Esophagus squamous epithelium (tissue), 5 donors: ENCODE data around the gene GAS2L1. TPM values are rescaled to one million over a fixed set of nuclear protein-coding genes. Genes with fewer than 3 reads are reported as not detected.
A peak's percentile ranks its signal among the peaks of the same experiment; 100 is the strongest.

Experiments used
- DNase-seq: peaks from one replicate; lab custom pipeline; 2025; lab: John Stamatoyannopoulos, UW
- H3K27ac ChIP-seq, 4 donors: fragments of 200-600 bp; sonication (generic); one replicate each; pipeline ENCODE4 v1.5.1; 2016 to 2019; ENCODE audit warnings: mild to moderate bottlenecking in 1 of 4
- H3K27me3 ChIP-seq, 4 donors: fragments of 200-600 bp; sonication (generic); 1 replicate in 3 of 4; 2 replicates in 1 of 4; pipeline versions ENCODE4 v1.5.1 to v1.6.0; 2017 to 2021; ENCODE audit warnings: antibody characterized with exemption in 1 of 4
- H3K36me3 ChIP-seq, 3 donors: fragments of 200-600 bp; sonication (generic); one replicate each; pipeline ENCODE4 v1.5.1; 2016 to 2019
- H3K4me1 ChIP-seq, 3 donors: fragments of 200-600 bp; sonication (generic); one replicate each; pipeline ENCODE4 v1.5.1; 2017 to 2019
- H3K4me3 ChIP-seq, 4 donors: fragments of 200-600 bp; sonication (generic); 1 replicate in 3 of 4; 2 replicates in 1 of 4; pipeline ENCODE4 v1.5.1; 2016 to 2019; ENCODE audit warnings: mild to moderate bottlenecking in 2 of 4, moderate library complexity in 1 of 4
- H3K9me3 ChIP-seq, 3 donors: fragments of 200-600 bp; sonication (generic); one replicate each; pipeline ENCODE4 v1.5.1; 2016 to 2019
- CTCF ChIP-seq, 6 experiments: fragments of 450-650 bp in 4 of 6; fragments of 200-600 bp in 2 of 6; sonication (generic) in 2 of 6; IDR thresholded peaks; one replicate each; pipeline ENCODE4 v1.5.1; 2016 to 2019; ENCODE audit warnings: antibody characterized with exemption in 6 of 6, mild to moderate bottlenecking in 4 of 6, moderate library complexity in 4 of 6
- POLR2A ChIP-seq, 4 donors: fragments of 450-650 bp; IDR thresholded peaks; one replicate each; pipeline ENCODE4 v1.6.1; 2017; ENCODE audit warnings: antibody characterized with exemption in 4 of 4, mild to moderate bottlenecking in 4 of 4, moderate library complexity in 3 of 4
- WGBS, 2 donors: methylation state at CpG; one replicate each; pipeline ENCODE4 v1.1.5; 2018; 5-methylcytosine and 5-hydroxymethylcytosine counted together
- intact Hi-C: fragments of 100-400 bp; cut with DNase I; formaldehyde crosslinking; loops from one replicate; pipeline ENCODE4 v1.15.0; 2022
- total RNA-seq, 4 donors: library from RNA; depleted of rRNA; stranded (reverse); fragments of >200 nt; gene quantifications; one replicate each; pipeline ENCODE4 v1.1.0, GENCODE V29; 2016
- donor health status: DM: yes; HTN: yes; CAD: no.

Gene GAS2L1
- total RNA-seq, 4 donors from 2014 or later: 26.9 to 52.1 (median 36.9) TPM

GRCh38 chr22:29300467-29300806 lies 6.0 kb upstream of the GAS2L1 start:
- H3K36me3 ChIP-seq: peaks cover 42 to 64% (median 49%) of the 10 kb centered on the region in 3 donors
- H3K9me3 ChIP-seq: no peaks in the 10 kb centered on the region
- no peak overlapping the region for H3K4me3 ChIP-seq
- DNase-seq: no peak
- H3K27me3 ChIP-seq: no peaks in the 10 kb centered on the region
- H3K4me1 ChIP-seq: peaks cover 9 to 25% (median 12%) of the 10 kb centered on the region in 3 donors
- TF ChIP-seq POLR2A (IDR thresholded peaks at IDR 0.05) (no peak), CTCF (IDR thresholded peaks at IDR 0.05) (no peak)
- 66 to 100% methylated on average over 1 to 4 of the region's 4 CpGs for WGBS, 2 donors
- H3K27ac ChIP-seq: no peak overlapping the region
- intact Hi-C loops: no loop called here

- intact Hi-C loops: no loop called here
- WGBS, 2 donors: 53 to 59% methylated on average over 10 of the region's 10 CpGs
- H3K36me3 ChIP-seq: peaks cover 37 to 58% (median 43%) of the 10 kb centered on the region in 3 donors
Measured at GRCh38 chr22:29300807-29301601, 5.4 kb upstream of the GAS2L1 start.

GRCh38 chr22:29301716-29302401 lies 4.6 kb upstream of the GAS2L1 start:
- intact Hi-C loops: no loop called here
- no peak for TF ChIP-seq POLR2A (IDR thresholded peaks at IDR 0.05)
- TF ChIP-seq CTCF (IDR thresholded peaks at IDR 0.05): no peak
- Histone ChIP-seq H3K4me1 (peaks cover 14 to 39% (median 15%) of the 10 kb centered on the region in 3 donors), H3K36me3 (peaks cover 29 to 50% (median 35%) of the 10 kb centered on the region in 3 donors), H3K27me3 (no peaks in the 10 kb centered on the region), H3K9me3 (no peaks in the 10 kb centered on the region), H3K4me3 (no peak overlapping the region), H3K27ac (peak overlapping the region in 1 of 4 donors; percentile 29)
- 77 to 87% methylated on average over 5 to 12 of the region's 17 CpGs for WGBS, 2 donors
- no peak for DNase-seq

More at GRCh38 chr22:29300807-29301601, 5.4 kb upstream of the GAS2L1 start:
- Histone ChIP-seq H3K27me3 (no peaks in the 10 kb centered on the region), H3K27ac (no peak overlapping the region), H3K4me3 (no peak overlapping the region), H3K9me3 (no peaks in the 10 kb centered on the region), H3K4me1 (peaks cover 9 to 31% (median 15%) of the 10 kb centered on the region in 3 donors)
- DNase-seq: no peak
- TF ChIP-seq POLR2A (IDR thresholded peaks at IDR 0.05) (no peak), CTCF (IDR thresholded peaks at IDR 0.05) (no peak)

GRCh38 chr22:29302402-29302680 lies 4.1 kb upstream of the GAS2L1 start:
- DNase-seq: no peak
- intact Hi-C loops: no loop called here
- no peak overlapping the region for H3K4me3 ChIP-seq
- peaks cover 24 to 45% (median 30%) of the 10 kb centered on the region in 3 donors for H3K36me3 ChIP-seq
- peaks cover 14 to 43% (median 15%) of the 10 kb centered on the region in 3 donors for H3K4me1 ChIP-seq
- WGBS, 2 donors: 50% methylated on average over 2 of the region's 2 CpGs; no CpG with 5 or more reads in 1 of the 2 donors
- TF ChIP-seq CTCF (IDR thresholded peaks at IDR 0.05): no peak
- no peak for TF ChIP-seq POLR2A (IDR thresholded peaks at IDR 0.05)
- peak overlapping the region in 2 of 4 donors; percentile 25 to 29 for H3K27ac ChIP-seq
- no peaks in the 10 kb centered on the region for H3K9me3 ChIP-seq
- H3K27me3 ChIP-seq: no peaks in the 10 kb centered on the region
